ENCODE measurements around the gene UCN3. TPM values are rescaled to one million over a fixed set of nuclear protein-coding genes. Genes with fewer than 3 reads are reported as not detected.

The UCN3 gene
- total RNA-seq, 1 experiment from 2014 or later = not detected

DNA sequence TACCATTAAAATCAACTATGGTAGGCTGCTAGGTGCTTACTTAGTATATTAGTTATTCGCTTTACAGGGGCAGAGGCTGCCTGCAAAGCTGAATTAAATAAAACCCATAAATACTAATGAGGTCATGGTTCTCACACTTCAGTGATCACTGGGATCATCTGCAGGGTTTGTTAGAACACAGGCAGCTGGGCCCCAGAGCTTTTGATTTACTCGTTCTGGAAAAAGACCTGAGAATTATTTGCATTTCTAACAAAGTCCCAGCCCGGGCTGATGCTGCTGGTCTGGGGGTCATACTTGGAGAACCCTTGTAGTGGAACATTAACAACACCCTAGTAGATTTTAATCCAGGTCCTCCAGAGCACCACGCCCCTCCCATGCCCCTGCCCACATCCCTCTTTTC, 8.5 kb downstream of the UCN3 start:
- Histone ChIP-seq H3K4me1 (ENCODE audit: insufficient read depth, low read length) (no peaks in the 10 kb centered on the region), H3K79me1 (ENCODE audit: insufficient read depth, low read depth, low read length, poor library complexity, severe bottlenecking) (no peaks in the 10 kb centered on the region), H3K4ac (ENCODE audit: low read depth, low read length) (no peak overlapping the region), H4K91ac (ENCODE audit: insufficient read length, low read depth, low read length) (no peak overlapping the region), H4K20me1 (ENCODE audit: control insufficient read depth, insufficient read depth, insufficient read length) (no peaks in the 10 kb centered on the region), H3K27me3 (ENCODE audit: insufficient read depth, low read length) (no peaks in the 10 kb centered on the region), H3K27ac (ENCODE audit: insufficient read length, low read depth, low read length) (no peak overlapping the region), H3K23ac (ENCODE audit: insufficient read length, low read depth, low read length) (no peak overlapping the region), H4K8ac (replicated peaks; ENCODE audit: insufficient read length, low read depth, low read length) (no peak overlapping the region), H3K9ac (ENCODE audit: extremely low read depth, insufficient read length, low read length) (no peak overlapping the region), H2BK15ac (ENCODE audit: low read depth, low read length) (no peak overlapping the region), H3K9me3 (ENCODE audit: control insufficient read depth, low read depth, low read length) (no peaks in the 10 kb centered on the region), H3K56ac (ENCODE audit: insufficient read length, low read depth, low read length) (no peak overlapping the region), H3T11ph (ENCODE audit: low read length) (no peak overlapping the region), H3K4me2 (ENCODE audit: insufficient read depth, insufficient read length, low read length) (no peak overlapping the region), H2BK120ac (ENCODE audit: low read depth, low read length, poor library complexity, severe bottlenecking) (no peak overlapping the region), H3K18ac (ENCODE audit: insufficient read length, low read depth, low read length) (no peak overlapping the region), H2BK20ac (ENCODE audit: low read depth, low read length, poor library complexity, severe bottlenecking) (no peak overlapping the region), H2BK5ac (ENCODE audit: insufficient read length, low read length) (no peak overlapping the region), H2BK12ac (ENCODE audit: insufficient read length, low read depth, low read length) (no peak overlapping the region), H3K23me2 (ENCODE audit: insufficient read length, low read depth, low read length, poor library complexity, severe bottlenecking) (no peaks in the 10 kb centered on the region), H3K14ac (ENCODE audit: insufficient read depth, low read length) (no peak overlapping the region), H2AFZ (ENCODE audit: low read length) (no peak overlapping the region), H2AK5ac (ENCODE audit: insufficient read length, low read length) (no peak overlapping the region), H3K79me2 (ENCODE audit: insufficient read depth, low read length) (no peaks in the 10 kb centered on the region), H4K5ac (ENCODE audit: insufficient read length, low read depth, low read length) (no peak overlapping the region)
- TF ChIP-seq, protein P1, sequence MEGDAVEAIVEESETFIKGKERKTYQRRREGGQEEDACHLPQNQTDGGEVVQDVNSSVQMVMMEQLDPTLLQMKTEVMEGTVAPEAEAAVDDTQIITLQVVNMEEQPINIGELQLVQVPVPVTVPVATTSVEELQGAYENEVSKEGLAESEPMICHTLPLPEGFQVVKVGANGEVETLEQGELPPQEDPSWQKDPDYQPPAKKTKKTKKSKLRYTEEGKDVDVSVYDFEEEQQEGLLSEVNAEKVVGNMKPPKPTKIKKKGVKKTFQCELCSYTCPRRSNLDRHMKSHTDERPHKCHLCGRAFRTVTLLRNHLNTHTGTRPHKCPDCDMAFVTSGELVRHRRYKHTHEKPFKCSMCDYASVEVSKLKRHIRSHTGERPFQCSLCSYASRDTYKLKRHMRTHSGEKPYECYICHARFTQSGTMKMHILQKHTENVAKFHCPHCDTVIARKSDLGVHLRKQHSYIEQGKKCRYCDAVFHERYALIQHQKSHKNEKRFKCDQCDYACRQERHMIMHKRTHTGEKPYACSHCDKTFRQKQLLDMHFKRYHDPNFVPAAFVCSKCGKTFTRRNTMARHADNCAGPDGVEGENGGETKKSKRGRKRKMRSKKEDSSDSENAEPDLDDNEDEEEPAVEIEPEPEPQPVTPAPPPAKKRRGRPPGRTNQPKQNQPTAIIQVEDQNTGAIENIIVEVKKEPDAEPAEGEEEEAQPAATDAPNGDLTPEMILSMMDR (conservative IDR thresholded peaks at IDR 0.05) = no peak
- H3K27ac Mint-ChIP-seq = peak overlapping the region in 1 of 3 experiments; percentile 40; a peak in 1 of 7 replicates
- H3K36me3 Mint-ChIP-seq (ENCODE audit: insufficient read depth in 1 of 3, low read depth in 3 of 3) = peaks cover 9 to 20% (median 9%) of the 10 kb centered on the region in 3 experiments; a peak in 6 of 7 replicates
- no peak for DNase-seq
- no peaks in the 10 kb centered on the region for H3K4me1 Mint-ChIP-seq
- WGBS (ENCODE audit: extremely low coverage, insufficient read length, low lambda C conversion rate) = no CpG with 5 or more reads among the region's 4 CpGs
- peaks cover 46 to 68% of the 10 kb centered on the region in 2 experiments for H3K9me3 Mint-ChIP-seq
- no peaks in the 10 kb centered on the region; the same call in none of the 2 replicates for H3K27me3 Mint-ChIP-seq (ENCODE audit: low read depth)
- H3K4me3 Mint-ChIP-seq = no peak overlapping the region

All from H9 (cell line).